ENCODE measurements around the gene RNASE2.

DNA sequence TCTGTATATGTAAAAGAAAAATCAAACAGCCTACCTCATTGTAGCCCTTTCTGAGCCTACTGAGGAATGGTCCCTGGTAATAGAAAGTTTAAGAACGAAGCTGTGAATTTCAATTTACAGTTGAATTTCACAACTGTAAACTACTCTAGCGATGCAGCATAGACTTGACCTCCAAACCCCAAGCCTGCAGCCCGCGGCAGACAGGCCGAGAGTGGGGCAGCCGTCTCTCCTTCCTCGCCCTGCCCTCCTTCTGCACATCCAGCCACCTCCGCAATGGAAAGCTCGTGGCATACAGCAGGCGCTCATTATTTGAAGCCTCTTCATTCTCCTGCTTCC is 15.3 kb downstream of the RNASE2 start:
- TF ChIP-seq, protein P1, sequence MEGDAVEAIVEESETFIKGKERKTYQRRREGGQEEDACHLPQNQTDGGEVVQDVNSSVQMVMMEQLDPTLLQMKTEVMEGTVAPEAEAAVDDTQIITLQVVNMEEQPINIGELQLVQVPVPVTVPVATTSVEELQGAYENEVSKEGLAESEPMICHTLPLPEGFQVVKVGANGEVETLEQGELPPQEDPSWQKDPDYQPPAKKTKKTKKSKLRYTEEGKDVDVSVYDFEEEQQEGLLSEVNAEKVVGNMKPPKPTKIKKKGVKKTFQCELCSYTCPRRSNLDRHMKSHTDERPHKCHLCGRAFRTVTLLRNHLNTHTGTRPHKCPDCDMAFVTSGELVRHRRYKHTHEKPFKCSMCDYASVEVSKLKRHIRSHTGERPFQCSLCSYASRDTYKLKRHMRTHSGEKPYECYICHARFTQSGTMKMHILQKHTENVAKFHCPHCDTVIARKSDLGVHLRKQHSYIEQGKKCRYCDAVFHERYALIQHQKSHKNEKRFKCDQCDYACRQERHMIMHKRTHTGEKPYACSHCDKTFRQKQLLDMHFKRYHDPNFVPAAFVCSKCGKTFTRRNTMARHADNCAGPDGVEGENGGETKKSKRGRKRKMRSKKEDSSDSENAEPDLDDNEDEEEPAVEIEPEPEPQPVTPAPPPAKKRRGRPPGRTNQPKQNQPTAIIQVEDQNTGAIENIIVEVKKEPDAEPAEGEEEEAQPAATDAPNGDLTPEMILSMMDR (conservative IDR thresholded peaks at IDR 0.05; ENCODE audit: low read depth, low read length) = no peak
- TF ChIP-seq EZH2 (IDR thresholded peaks at IDR 0.05; ENCODE audit: borderline replicate concordance, low read depth, low read length, poor library complexity, severe bottlenecking) = no peak

Measured in A673 (cell line).